ENCODE data around the gene STOX2. TPM values are rescaled to one million over a fixed set of nuclear protein-coding genes. Genes with fewer than 3 reads are reported as not detected.

The STOX2 gene
- total RNA-seq, 1 donor from 2014 or later = 0.19 TPM

DNA sequence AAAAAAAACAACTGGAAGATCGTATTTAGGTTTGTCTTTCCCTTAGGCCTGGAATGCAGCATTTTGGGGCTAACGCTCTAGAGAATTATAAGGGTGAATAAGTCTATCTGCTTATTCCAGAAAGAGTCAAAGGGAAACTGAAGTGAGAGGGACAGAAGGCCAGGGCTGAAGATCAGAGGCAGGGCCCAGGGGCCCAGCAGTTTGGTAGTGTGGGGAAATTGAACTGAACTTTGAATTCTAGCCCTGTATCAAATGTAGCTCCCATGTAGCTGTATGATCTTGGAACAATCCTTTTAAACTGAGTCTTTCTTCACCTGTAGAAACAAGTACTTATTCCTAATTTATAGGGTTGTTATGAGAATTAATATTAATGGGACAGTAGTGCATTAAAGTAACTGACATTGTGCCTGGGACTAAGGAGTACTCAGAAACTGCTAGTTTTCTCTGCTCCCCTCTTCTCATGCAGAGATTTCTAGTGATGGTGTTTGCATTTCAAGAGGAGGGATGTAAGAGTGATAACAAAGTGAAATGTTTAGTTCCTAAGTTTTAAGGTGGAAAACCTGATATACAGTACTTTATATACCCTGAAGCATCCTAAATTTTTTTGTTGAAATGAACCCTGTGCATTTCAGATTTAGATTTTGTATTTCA, 30.4 kb downstream of the STOX2 start:
- TF ChIP-seq, protein P1, sequence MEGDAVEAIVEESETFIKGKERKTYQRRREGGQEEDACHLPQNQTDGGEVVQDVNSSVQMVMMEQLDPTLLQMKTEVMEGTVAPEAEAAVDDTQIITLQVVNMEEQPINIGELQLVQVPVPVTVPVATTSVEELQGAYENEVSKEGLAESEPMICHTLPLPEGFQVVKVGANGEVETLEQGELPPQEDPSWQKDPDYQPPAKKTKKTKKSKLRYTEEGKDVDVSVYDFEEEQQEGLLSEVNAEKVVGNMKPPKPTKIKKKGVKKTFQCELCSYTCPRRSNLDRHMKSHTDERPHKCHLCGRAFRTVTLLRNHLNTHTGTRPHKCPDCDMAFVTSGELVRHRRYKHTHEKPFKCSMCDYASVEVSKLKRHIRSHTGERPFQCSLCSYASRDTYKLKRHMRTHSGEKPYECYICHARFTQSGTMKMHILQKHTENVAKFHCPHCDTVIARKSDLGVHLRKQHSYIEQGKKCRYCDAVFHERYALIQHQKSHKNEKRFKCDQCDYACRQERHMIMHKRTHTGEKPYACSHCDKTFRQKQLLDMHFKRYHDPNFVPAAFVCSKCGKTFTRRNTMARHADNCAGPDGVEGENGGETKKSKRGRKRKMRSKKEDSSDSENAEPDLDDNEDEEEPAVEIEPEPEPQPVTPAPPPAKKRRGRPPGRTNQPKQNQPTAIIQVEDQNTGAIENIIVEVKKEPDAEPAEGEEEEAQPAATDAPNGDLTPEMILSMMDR (IDR thresholded peaks at IDR 0.05) = no peak
- DNase-seq (ENCODE audit: extremely low spot score, unreplicated experiment) = no peak
- no peaks in the 10 kb centered on the region for H3K4me1 Mint-ChIP-seq (ENCODE audit: unreplicated experiment)
- no peak overlapping the region for H3K4me3 Mint-ChIP-seq (ENCODE audit: unreplicated experiment)
- no peak overlapping the region for H3K27ac Mint-ChIP-seq (ENCODE audit: unreplicated experiment)
- H3K27me3 Mint-ChIP-seq (ENCODE audit: unreplicated experiment) = peaks cover 3% of the 10 kb centered on the region
- H3K9me3 Mint-ChIP-seq (ENCODE audit: unreplicated experiment) = no peaks in the 10 kb centered on the region
- H3K36me3 Mint-ChIP-seq (ENCODE audit: unreplicated experiment) = no peaks in the 10 kb centered on the region

DNA sequence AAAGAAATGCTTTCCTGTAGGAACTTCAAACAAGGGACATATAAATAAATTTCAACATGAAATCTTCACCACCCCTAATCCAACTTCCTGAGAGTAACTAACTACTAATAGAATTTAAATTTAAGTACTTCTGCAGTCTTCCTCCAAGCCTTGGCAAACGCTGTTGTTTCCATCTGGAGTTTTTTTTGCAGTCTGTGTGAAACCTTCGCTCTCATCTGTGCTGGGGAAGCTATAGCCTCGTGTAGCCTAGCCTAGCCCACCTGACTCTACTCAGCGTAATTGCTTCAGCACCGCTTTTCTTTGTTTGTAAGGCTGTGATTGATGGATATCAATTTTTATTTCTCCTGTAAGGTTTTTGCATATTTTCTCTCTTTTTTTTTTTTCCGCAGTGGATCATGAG, 30.9 kb downstream of the STOX2 start:
- DNase-seq (ENCODE audit: extremely low spot score, unreplicated experiment) = no peak
- no peaks in the 10 kb centered on the region for H3K9me3 Mint-ChIP-seq (ENCODE audit: unreplicated experiment)
- no peak overlapping the region for H3K27ac Mint-ChIP-seq (ENCODE audit: unreplicated experiment)
- H3K27me3 Mint-ChIP-seq (ENCODE audit: unreplicated experiment) = peaks cover 3% of the 10 kb centered on the region
- TF ChIP-seq, protein P1 (IDR thresholded peaks at IDR 0.05) = no peak
- no peaks in the 10 kb centered on the region for H3K36me3 Mint-ChIP-seq (ENCODE audit: unreplicated experiment)
- no peaks in the 10 kb centered on the region for H3K4me1 Mint-ChIP-seq (ENCODE audit: unreplicated experiment)
- no peak overlapping the region for H3K4me3 Mint-ChIP-seq (ENCODE audit: unreplicated experiment)

DNA sequence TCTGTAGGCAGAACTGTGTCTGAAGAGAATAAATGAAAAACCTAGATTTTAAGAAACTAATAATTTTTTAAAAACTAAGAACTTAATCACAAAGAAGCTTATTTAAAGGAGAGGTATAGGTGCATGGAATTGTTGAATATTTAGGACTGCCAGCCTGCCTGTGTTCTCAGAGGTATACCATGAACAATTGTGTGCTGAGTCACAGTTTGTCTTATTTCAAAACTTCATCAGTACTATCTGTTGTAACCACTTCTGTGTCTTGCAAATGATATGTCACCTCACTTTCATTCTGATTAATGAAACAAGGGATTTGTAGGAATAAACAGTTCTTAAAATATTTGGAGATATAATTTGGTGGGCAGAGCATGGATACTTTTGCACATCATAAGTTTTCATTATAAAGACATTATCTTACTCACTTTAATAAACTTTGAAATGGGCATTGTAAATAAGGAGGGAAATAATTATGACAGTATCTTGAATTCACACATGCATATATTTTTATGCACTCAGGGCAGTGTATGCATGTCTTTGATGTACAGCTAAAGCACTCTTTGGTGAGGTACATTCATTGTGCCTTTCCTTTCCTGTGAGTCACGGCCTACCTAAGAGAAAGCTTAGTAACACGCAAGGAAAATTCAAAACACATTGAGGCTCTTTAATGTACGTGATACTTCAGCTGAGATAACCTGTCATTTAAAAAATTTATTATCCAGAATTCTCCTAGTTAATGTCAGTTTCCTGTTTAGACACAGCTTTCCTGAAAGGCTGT, 31.7 kb downstream of the STOX2 start:
- Mint-ChIP-seq H3K9me3 (ENCODE audit: unreplicated experiment) (no peaks in the 10 kb centered on the region), H3K36me3 (ENCODE audit: unreplicated experiment) (no peaks in the 10 kb centered on the region), H3K4me1 (ENCODE audit: unreplicated experiment) (no peaks in the 10 kb centered on the region), H3K27ac (ENCODE audit: unreplicated experiment) (no peak overlapping the region), H3K27me3 (ENCODE audit: unreplicated experiment) (peaks cover 3% of the 10 kb centered on the region), H3K4me3 (ENCODE audit: unreplicated experiment) (no peak overlapping the region)
- DNase-seq (ENCODE audit: extremely low spot score, unreplicated experiment) = no peak
- TF ChIP-seq, protein P1 (IDR thresholded peaks at IDR 0.05) = no peak

DNA sequence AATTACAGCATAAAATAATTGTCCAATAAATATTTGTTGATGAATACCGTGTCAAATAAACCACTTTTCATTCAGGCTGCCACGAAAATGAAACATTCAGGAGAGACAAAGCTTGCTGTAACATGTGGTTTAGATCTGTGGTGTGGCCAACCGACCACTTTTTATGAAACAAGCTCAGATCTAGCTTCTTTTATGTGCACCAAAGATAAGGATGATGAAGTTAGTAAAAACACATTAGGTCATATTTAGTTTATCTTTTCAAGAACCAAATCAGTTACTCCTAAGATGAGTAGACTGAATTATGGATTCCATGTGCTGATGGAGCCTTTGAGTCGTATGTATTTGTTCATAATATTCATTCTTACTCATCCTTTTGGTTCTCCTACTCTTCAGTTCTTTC, 35.8 kb downstream of the STOX2 start:
- TF ChIP-seq, protein P1 (IDR thresholded peaks at IDR 0.05) = no peak
- Mint-ChIP-seq H3K27ac (ENCODE audit: unreplicated experiment) (no peak overlapping the region), H3K27me3 (ENCODE audit: unreplicated experiment) (peaks cover 6% of the 10 kb centered on the region), H3K4me3 (ENCODE audit: unreplicated experiment) (no peak overlapping the region), H3K9me3 (ENCODE audit: unreplicated experiment) (no peaks in the 10 kb centered on the region), H3K4me1 (ENCODE audit: unreplicated experiment) (no peaks in the 10 kb centered on the region), H3K36me3 (ENCODE audit: unreplicated experiment) (no peaks in the 10 kb centered on the region)
- DNase-seq (ENCODE audit: extremely low spot score, unreplicated experiment) = no peak

DNA sequence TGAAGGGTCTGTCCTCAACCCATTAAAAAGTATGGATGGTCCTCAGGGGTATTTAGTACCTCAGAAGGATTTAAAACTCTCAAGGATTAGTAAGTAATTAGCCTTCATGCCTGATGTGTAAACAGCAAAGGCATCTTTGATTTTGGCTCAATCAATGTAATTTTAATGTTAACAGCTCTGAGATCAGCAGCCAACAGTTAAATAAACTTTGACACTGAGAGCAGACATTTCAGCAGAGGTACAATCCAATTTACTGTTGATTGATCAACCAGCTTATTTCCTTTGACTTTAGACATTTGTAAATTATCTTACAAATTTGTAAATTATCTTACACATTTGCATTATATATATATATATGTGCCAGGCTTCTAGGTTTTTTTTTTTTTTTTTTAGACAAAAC, 36.9 kb downstream of the STOX2 start:
- Mint-ChIP-seq H3K27me3 (ENCODE audit: unreplicated experiment) (peaks cover 3% of the 10 kb centered on the region), H3K9me3 (ENCODE audit: unreplicated experiment) (no peaks in the 10 kb centered on the region), H3K4me3 (ENCODE audit: unreplicated experiment) (no peak overlapping the region), H3K27ac (ENCODE audit: unreplicated experiment) (no peak overlapping the region), H3K4me1 (ENCODE audit: unreplicated experiment) (no peaks in the 10 kb centered on the region), H3K36me3 (ENCODE audit: unreplicated experiment) (no peaks in the 10 kb centered on the region)
- TF ChIP-seq, protein P1 (IDR thresholded peaks at IDR 0.05) = no peak
- no peak for DNase-seq (ENCODE audit: extremely low spot score, unreplicated experiment)
